ENCODE measurements around the gene KCNMA1.

The KCNMA1 gene

GRCh38 chr10:76881477-76882220 is 756.0 kb downstream of the KCNMA1 start:
- H3K4me3 ChIP-seq (ENCODE audit: low read length), result no peak overlapping the region
- no peaks in the 10 kb centered on the region for H3K27me3 ChIP-seq (ENCODE audit: insufficient read depth, low read length)
- no peak overlapping the region for H3K9ac ChIP-seq (ENCODE audit: low read depth, low read length)
- WGBS, result 94% methylated on average over 3 of the region's 3 CpGs
- no peak overlapping the region for H3K27ac ChIP-seq (ENCODE audit: low read depth, low read length)
- 0 out of 2 replicates have a peak, but pooled peaks cover 4% of the 10 kb centered on the region for H3K4me1 ChIP-seq (ENCODE audit: insufficient read depth, low read length)
- H3K9me3 ChIP-seq (ENCODE audit: insufficient read depth, low read depth, low read length), result no peaks in the 10 kb centered on the region
- no peaks in the 10 kb centered on the region for H3K36me3 ChIP-seq (ENCODE audit: insufficient read depth, low read length)

DNA sequence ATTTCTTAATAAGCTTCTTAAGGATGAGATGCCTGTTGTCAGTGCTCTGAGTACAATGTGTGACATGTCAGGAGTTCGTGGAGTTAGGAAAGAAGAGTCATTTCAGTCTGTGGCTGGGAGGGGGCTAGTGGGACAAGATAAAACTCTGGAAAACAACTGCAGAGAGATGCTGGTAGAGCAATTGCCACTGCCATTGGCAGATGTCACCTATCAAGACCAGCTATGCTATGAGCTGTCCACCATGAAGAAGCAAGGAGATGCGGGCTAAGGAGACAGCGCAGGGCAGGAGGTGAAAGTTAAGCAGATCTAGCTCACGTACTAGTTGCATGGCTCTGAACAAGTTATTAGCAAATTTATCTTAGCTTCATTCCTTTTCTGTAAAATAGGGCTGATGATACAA is 756.7 kb downstream of the KCNMA1 start:
- no peak overlapping the region for H3K27ac ChIP-seq (ENCODE audit: low read depth, low read length)
- H3K36me3 ChIP-seq (ENCODE audit: insufficient read depth, low read length), result no peaks in the 10 kb centered on the region
- H3K4me1 ChIP-seq (ENCODE audit: insufficient read depth, low read length), result 0 out of 2 replicates have a peak, but pooled peaks cover 4% of the 10 kb centered on the region
- H3K9me3 ChIP-seq (ENCODE audit: insufficient read depth, low read depth, low read length), result no peaks in the 10 kb centered on the region
- 96% methylated on average over 4 of the region's 4 CpGs for WGBS
- no peak overlapping the region for H3K9ac ChIP-seq (ENCODE audit: low read depth, low read length)
- no peak overlapping the region for H3K4me3 ChIP-seq (ENCODE audit: low read length)
- H3K27me3 ChIP-seq (ENCODE audit: insufficient read depth, low read length), result no peaks in the 10 kb centered on the region

DNA sequence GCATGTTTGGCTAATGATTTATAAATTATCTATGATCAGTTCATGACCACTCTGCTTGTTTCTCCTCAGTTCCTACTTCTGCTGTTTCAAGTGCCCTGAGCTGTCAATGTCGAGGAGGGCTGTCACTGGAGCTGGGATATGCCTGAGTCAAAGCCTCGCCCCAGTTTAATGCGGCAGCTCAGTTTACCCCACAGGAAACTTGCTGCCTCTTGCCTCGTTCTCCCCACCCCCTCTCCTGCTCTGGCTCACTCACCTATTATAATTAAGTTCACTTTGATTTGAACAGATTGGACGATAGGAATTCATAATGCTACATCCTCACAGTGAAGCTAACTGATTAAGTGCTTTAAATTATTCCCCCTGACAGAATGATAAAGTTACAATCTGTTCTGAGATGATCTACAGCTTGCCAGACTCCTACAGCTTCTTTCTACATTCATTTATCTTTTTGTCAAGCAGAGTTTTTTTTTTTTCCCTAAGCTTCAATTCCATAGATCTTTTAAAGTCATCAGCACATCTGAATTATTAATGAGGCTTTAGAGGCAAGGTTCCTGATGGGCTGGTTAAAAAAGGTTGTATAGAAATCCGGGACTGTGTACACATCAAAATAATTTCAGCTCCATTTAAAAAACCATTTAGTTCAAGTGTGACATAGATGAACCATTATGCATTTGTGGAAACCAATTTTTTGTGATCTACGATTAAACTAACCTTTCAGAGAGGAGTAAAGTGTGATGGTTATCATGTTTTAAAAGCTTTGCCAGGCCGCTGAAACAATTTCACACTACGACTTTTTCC is 758.3 kb downstream of the KCNMA1 start:
- Histone ChIP-seq H3K27ac (ENCODE audit: low read depth, low read length) (no peak overlapping the region), H3K4me3 (ENCODE audit: low read length) (no peak overlapping the region), H3K9ac (ENCODE audit: low read depth, low read length) (no peak overlapping the region), H3K36me3 (ENCODE audit: insufficient read depth, low read length) (no peaks in the 10 kb centered on the region), H3K9me3 (ENCODE audit: insufficient read depth, low read depth, low read length) (no peaks in the 10 kb centered on the region), H3K4me1 (ENCODE audit: insufficient read depth, low read length) (0 out of 2 replicates have a peak, but pooled peaks cover 4% of the 10 kb centered on the region), H3K27me3 (ENCODE audit: insufficient read depth, low read length) (no peaks in the 10 kb centered on the region)
- WGBS, result 94% methylated on average over 8 of the region's 9 CpGs

DNA sequence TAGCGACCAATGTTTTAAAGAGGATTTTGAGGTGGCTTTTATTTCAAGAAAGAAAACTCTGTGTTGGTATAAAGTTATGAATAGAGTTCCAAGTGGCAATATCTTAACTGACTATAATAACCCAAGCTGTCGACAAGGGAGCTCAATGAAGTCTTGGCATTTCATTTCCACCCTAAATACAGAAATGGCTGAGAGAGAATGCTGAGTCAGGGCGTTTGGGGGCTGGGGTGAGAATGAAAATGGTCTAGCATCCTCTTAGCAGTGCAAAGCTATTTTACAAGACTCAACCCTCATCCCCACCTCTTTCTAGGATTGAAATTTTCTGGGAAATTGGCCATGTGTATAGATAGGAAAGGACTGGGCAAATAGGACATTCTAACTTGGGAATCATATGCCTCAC is 759.1 kb downstream of the KCNMA1 start:
- H3K36me3 ChIP-seq (ENCODE audit: insufficient read depth, low read length), result no peaks in the 10 kb centered on the region
- no peak overlapping the region for H3K9ac ChIP-seq (ENCODE audit: low read depth, low read length)
- H3K9me3 ChIP-seq (ENCODE audit: insufficient read depth, low read depth, low read length), result no peaks in the 10 kb centered on the region
- H3K4me1 ChIP-seq (ENCODE audit: insufficient read depth, low read length), result 0 out of 2 replicates have a peak, but pooled peaks cover 4% of the 10 kb centered on the region
- H3K27ac ChIP-seq (ENCODE audit: low read depth, low read length), result no peak overlapping the region
- 100% methylated on average over 1 of the region's 3 CpGs for WGBS
- H3K27me3 ChIP-seq (ENCODE audit: insufficient read depth, low read length), result no peaks in the 10 kb centered on the region
- no peak overlapping the region for H3K4me3 ChIP-seq (ENCODE audit: low read length)

GRCh38 chr10:76874896-76875295 is 762.7 kb downstream of the KCNMA1 start:
- H3K27me3 ChIP-seq (ENCODE audit: insufficient read depth, low read length), result no peaks in the 10 kb centered on the region
- H3K4me1 ChIP-seq (ENCODE audit: insufficient read depth, low read length), result 0 out of 2 replicates have a peak, but pooled peaks cover 4% of the 10 kb centered on the region
- 89% methylated on average over 2 of the region's 3 CpGs for WGBS
- no peak overlapping the region for H3K4me3 ChIP-seq (ENCODE audit: low read length)
- no peak overlapping the region for H3K27ac ChIP-seq (ENCODE audit: low read depth, low read length)
- no peak overlapping the region for H3K9ac ChIP-seq (ENCODE audit: low read depth, low read length)
- H3K9me3 ChIP-seq (ENCODE audit: insufficient read depth, low read depth, low read length), result no peaks in the 10 kb centered on the region
- no peaks in the 10 kb centered on the region for H3K36me3 ChIP-seq (ENCODE audit: insufficient read depth, low read length)

- 79% methylated on average over 1 of the region's 1 CpG for WGBS
- no peak overlapping the region for H3K27ac ChIP-seq (ENCODE audit: low read depth, low read length)
- no peak overlapping the region for H3K9ac ChIP-seq (ENCODE audit: low read depth, low read length)
Measured at GRCh38 chr10:76874176-76874575, 763.4 kb downstream of the KCNMA1 start.

GRCh38 chr10:76871697-76872295 is 765.8 kb downstream of the KCNMA1 start:
- no peak overlapping the region for H3K9ac ChIP-seq (ENCODE audit: low read depth, low read length)
- H3K36me3 ChIP-seq (ENCODE audit: insufficient read depth, low read length), result no peaks in the 10 kb centered on the region
- no peaks in the 10 kb centered on the region for H3K9me3 ChIP-seq (ENCODE audit: insufficient read depth, low read depth, low read length)
- no peaks in the 10 kb centered on the region for H3K27me3 ChIP-seq (ENCODE audit: insufficient read depth, low read length)
- WGBS, result 100% methylated on average over 2 of the region's 2 CpGs
- H3K4me3 ChIP-seq (ENCODE audit: low read length), result no peak overlapping the region
- no peak overlapping the region for H3K27ac ChIP-seq (ENCODE audit: low read depth, low read length)
- H3K4me1 ChIP-seq (ENCODE audit: insufficient read depth, low read length), result no peaks in the 10 kb centered on the region

More at GRCh38 chr10:76874176-76874575, 763.4 kb downstream of the KCNMA1 start:
- Histone ChIP-seq H3K36me3 (ENCODE audit: insufficient read depth, low read length) (no peaks in the 10 kb centered on the region), H3K4me1 (ENCODE audit: insufficient read depth, low read length) (0 out of 2 replicates have a peak, but pooled peaks cover 3% of the 10 kb centered on the region), H3K27me3 (ENCODE audit: insufficient read depth, low read length) (no peaks in the 10 kb centered on the region), H3K4me3 (ENCODE audit: low read length) (no peak overlapping the region), H3K9me3 (ENCODE audit: insufficient read depth, low read depth, low read length) (no peaks in the 10 kb centered on the region)

GRCh38 chr10:76869931-76870330 is 767.7 kb downstream of the KCNMA1 start:
- no peaks in the 10 kb centered on the region for H3K27me3 ChIP-seq (ENCODE audit: insufficient read depth, low read length)
- H3K9me3 ChIP-seq (ENCODE audit: insufficient read depth, low read depth, low read length), result no peaks in the 10 kb centered on the region
- H3K4me3 ChIP-seq (ENCODE audit: low read length), result no peak overlapping the region
- no peak overlapping the region for H3K27ac ChIP-seq (ENCODE audit: low read depth, low read length)
- H3K36me3 ChIP-seq (ENCODE audit: insufficient read depth, low read length), result no peaks in the 10 kb centered on the region
- no peaks in the 10 kb centered on the region for H3K4me1 ChIP-seq (ENCODE audit: insufficient read depth, low read length)
- WGBS, result 93% methylated on average over 10 of the region's 10 CpGs
- no peak overlapping the region for H3K9ac ChIP-seq (ENCODE audit: low read depth, low read length)

DNA sequence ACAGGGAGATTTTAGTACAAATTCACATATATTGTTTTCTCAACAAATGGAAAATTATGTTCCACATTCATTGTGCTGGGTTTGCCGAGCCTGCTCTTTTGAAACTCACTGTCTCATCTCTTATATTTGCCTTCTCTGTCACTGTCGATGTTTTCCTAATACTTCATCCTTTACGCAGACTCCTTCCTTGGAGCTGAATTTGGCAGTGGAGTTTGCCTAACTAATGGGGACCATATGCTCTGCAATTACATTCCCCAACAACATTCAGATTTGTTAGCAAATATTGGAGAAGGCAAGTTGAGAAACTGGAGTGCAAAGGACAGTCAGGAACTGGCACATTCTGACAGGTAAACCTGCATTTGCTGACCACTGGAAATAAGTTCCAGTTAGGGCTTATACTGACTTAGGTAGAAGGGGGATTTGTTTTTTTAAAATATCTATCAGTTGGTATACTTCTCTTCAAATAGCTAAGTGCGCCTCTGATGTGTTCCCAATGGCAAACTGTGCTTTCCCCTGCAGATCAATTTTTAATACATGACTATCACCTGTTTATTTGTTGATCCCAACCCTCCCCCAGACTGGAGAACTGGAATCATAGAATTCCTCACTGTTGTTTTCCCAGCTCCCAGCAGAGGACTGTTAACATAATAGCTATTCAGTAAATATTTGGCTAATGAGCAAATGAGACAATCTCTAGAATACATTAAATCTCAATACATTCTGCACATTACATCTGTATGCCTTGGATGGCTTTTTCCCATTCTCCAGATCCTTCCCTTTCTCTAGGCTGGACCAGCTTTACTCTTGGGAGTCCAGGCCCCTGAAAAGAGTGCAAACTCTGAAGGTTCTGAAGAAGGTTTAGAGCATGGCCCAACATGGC is 769.3 kb downstream of the KCNMA1 start:
- 63% methylated on average over 4 of the region's 4 CpGs for WGBS
- H3K27ac ChIP-seq (ENCODE audit: low read depth, low read length), result no peak overlapping the region
- H3K9me3 ChIP-seq (ENCODE audit: insufficient read depth, low read depth, low read length), result no peaks in the 10 kb centered on the region
- H3K4me1 ChIP-seq (ENCODE audit: insufficient read depth, low read length), result no peaks in the 10 kb centered on the region
- no peak overlapping the region for H3K9ac ChIP-seq (ENCODE audit: low read depth, low read length)
- H3K36me3 ChIP-seq (ENCODE audit: insufficient read depth, low read length), result no peaks in the 10 kb centered on the region
- no peak overlapping the region for H3K4me3 ChIP-seq (ENCODE audit: low read length)
- H3K27me3 ChIP-seq (ENCODE audit: insufficient read depth, low read length), result no peaks in the 10 kb centered on the region

DNA sequence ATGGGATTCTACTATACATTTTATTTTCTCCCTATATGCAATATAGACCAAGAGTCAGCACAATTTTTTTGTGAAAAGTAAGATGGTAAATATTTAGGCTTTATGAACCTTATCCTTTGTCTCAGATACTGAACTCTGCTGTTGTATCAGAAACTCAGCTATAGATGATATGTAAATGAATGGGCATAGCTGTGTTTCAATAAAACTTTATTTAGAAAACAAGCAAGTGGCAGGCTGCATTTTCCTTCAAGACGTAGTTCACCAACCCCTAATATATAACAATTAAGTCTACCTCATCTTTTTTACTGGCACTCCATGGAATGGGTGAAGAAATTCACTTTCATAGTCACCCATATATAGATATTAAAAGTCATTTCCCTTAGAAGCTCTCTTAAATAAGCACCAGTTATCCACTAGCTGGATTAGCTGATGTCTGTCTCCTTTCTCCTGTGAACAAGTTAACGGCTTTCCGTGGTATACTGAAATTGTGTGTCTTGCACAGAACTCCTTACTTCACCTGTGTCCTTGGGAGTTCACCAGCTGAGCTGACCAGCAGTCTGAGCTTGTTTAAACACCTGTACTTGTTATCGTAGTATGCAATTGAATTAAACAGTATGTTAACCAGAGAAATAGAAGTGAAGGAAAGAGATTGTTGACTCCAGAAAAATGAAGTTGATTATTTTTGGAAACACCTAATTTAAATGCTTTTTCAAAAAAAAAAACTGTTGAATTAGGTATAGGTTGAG is 770.6 kb downstream of the KCNMA1 start:
- Histone ChIP-seq H3K4me1 (ENCODE audit: insufficient read depth, low read length) (no peaks in the 10 kb centered on the region), H3K27ac (ENCODE audit: low read depth, low read length) (no peak overlapping the region), H3K36me3 (ENCODE audit: insufficient read depth, low read length) (no peaks in the 10 kb centered on the region), H3K4me3 (ENCODE audit: low read length) (no peak overlapping the region), H3K9ac (ENCODE audit: low read depth, low read length) (no peak overlapping the region), H3K9me3 (ENCODE audit: insufficient read depth, low read depth, low read length) (no peaks in the 10 kb centered on the region), H3K27me3 (ENCODE audit: insufficient read depth, low read length) (no peaks in the 10 kb centered on the region)
- 99% methylated on average over 4 of the region's 4 CpGs for WGBS

Data from HUES64 (cell line).